Loucy (cell line): Measurements from ENCODE around the gene PSMB1.
"Not testable (repeated sequence)": the region's sequence is repeated elsewhere in the genome, so short reads cannot be mapped to it uniquely, and the experiment has no call there.

Source experiments
- H2AFZ ChIP-seq: fragments of 200-600 bp; sonication (generic); 2 replicates; pipeline ENCODE4 v1.6.0; 2016; ENCODE audit warnings: antibody characterized with exemption, mild to moderate bottlenecking, low read length, moderate library complexity
- H3F3A ChIP-seq: fragments of 200-600 bp; 2 replicates; pipeline ENCODE4 v1.6.0; 2016; ENCODE audit warnings: antibody characterized with exemption, low read depth, mild to moderate bottlenecking
- H3K27me3 ChIP-seq: fragments of 200-600 bp; sonication (generic); 2 replicates; pipeline ENCODE4 v1.6.1; 2014; ENCODE audit warnings: low read length, mild to moderate bottlenecking; ENCODE audit not compliant: insufficient read depth, poor library complexity, severe bottlenecking
- H3K36me3 ChIP-seq: fragments of 200-600 bp; sonication (generic); 2 replicates; pipeline ENCODE4 v1.6.1; 2016; ENCODE audit warnings: low read length; ENCODE audit not compliant: insufficient read depth
- H3K4me1 ChIP-seq: fragments of 200-600 bp; sonication (generic); 2 replicates; pipeline ENCODE4 v1.5.1; 2014; ENCODE audit warnings: low read length, mild to moderate bottlenecking; ENCODE audit not compliant: insufficient read depth, poor library complexity, severe bottlenecking
- H3K4me2 ChIP-seq: fragments of 200-600 bp; sonication (generic); 2 replicates; pipeline ENCODE4 v1.6.0; 2014; ENCODE audit warnings: antibody characterized with exemption, low read length, low read depth, mild to moderate bottlenecking; ENCODE audit not compliant: poor library complexity, severe bottlenecking
- H3K4me3 ChIP-seq: fragments of 200-600 bp; sonication (generic); 2 replicates; pipeline ENCODE4 v1.5.1; 2014; ENCODE audit warnings: low read length, mild to moderate bottlenecking, mixed read lengths; ENCODE audit not compliant: poor library complexity, severe bottlenecking
- H3K79me2 ChIP-seq: fragments of 200-600 bp; sonication (generic); 2 replicates; pipeline ENCODE4 v1.6.1; 2014; ENCODE audit warnings: low read length; ENCODE audit not compliant: insufficient read depth
- H3K9ac ChIP-seq: fragments of 200-600 bp; sonication (generic); 2 replicates; pipeline ENCODE4 v1.6.0; 2014; ENCODE audit warnings: mild to moderate bottlenecking, low read depth, low read length, moderate library complexity; ENCODE audit not compliant: poor library complexity, severe bottlenecking
- H3K9me2 ChIP-seq: fragments of 200-600 bp; sonication (generic); replicated peaks from 2 replicates; pipeline ENCODE4 v1.6.1; 2016; ENCODE audit warnings: low read depth, low read length, mixed read lengths
- H3K9me3 ChIP-seq: fragments of 200-600 bp; sonication (generic); 2 replicates; pipeline ENCODE4 v1.6.1; 2014; ENCODE audit warnings: mild to moderate bottlenecking, antibody characterized with exemption, low read length, low read depth; ENCODE audit not compliant: insufficient read depth
- H4K20me1 ChIP-seq: fragments of 200-600 bp; sonication (generic); 2 replicates; pipeline ENCODE4 v1.6.0; 2014; ENCODE audit warnings: antibody characterized with exemption, low read length, mild to moderate bottlenecking; ENCODE audit not compliant: insufficient read depth, poor library complexity, severe bottlenecking
- CTCF ChIP-seq: fragments of 200-600 bp; sonication (generic); conservative IDR thresholded peaks from 2 replicates; pipeline ENCODE4 v1.5.1; 2014; ENCODE audit warnings: mild to moderate bottlenecking, antibody characterized with exemption, low read length
- EZH2phosphoT487 ChIP-seq: fragments of 200-600 bp; IDR thresholded peaks from 2 replicates; pipeline ENCODE4 v1.6.1; 2018; ENCODE audit warnings: antibody characterized with exemption, mild to moderate bottlenecking, moderate library complexity, borderline replicate concordance

The PSMB1 gene

GRCh38 chr6:170507728-170508127, 45.4 kb downstream of the PSMB1 start:
- not testable (repeated sequence) for H3K9ac ChIP-seq, H3K4me2 ChIP-seq, H3K27me3 ChIP-seq, H3K9me2 ChIP-seq, H4K20me1 ChIP-seq, H3K36me3 ChIP-seq, H3F3A ChIP-seq, H2AFZ ChIP-seq, H3K9me3 ChIP-seq, H3K4me3 ChIP-seq, H3K79me2 ChIP-seq
- H3K4me1 ChIP-seq, result peaks cover 16% of the 10 kb centered on the region

DNA sequence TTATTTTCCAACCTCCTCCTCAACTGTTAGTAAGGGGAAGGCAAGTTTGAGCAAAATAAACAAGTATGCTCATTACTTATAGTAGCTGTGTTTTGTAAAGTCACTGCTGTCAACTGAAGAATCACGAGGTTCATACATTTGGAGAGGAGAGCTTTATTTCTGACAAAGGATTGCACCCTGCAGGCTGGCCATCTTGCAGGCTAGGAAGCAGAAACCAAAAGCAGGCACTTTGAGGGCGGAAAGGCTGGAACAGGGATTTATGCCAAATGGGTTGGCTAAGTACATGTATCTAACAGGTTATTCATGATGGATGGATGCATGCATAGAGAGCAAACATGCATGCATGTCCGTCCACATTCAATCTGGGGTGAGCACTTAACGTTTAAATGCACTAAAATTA, 46.7 kb downstream of the PSMB1 start:
- no peak overlapping the region for H2AFZ ChIP-seq
- H3K79me2 ChIP-seq, result no peaks in the 10 kb centered on the region
- no peaks in the 10 kb centered on the region for H3K36me3 ChIP-seq
- H3K27me3 ChIP-seq, result no peaks in the 10 kb centered on the region
- peaks cover 16% of the 10 kb centered on the region for H3K4me1 ChIP-seq
- TF ChIP-seq CTCF, result no peak
- TF ChIP-seq EZH2phosphoT487, result no peak
- H3K4me3 ChIP-seq, result no peak overlapping the region
- no peak overlapping the region for H3K9ac ChIP-seq
- no peaks in the 10 kb centered on the region for H4K20me1 ChIP-seq
- no peaks in the 10 kb centered on the region for H3F3A ChIP-seq
- H3K4me2 ChIP-seq, result no peak overlapping the region
- no peaks in the 10 kb centered on the region; the same call in 1 of the 2 replicates for H3K9me3 ChIP-seq
- no peaks in the 10 kb centered on the region for H3K9me2 ChIP-seq

DNA sequence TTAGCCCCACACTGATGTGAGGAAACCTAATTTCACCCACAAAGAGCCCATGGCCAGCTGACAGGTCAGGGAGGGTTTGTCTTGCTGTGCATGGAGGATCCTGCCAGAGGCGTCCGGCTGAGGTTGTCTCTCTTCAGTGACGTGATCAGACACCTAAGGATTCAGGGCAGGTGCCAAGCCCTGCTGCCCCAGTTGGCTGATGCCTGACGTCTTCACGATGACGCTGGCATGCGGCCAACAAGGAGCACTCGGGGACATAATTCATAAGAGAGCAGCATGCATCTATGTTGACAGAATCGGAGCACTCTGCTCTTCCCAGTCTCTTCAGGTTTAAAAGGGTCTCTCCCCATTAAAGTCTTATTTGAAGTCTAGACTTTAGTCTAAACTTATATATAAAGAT, 47.8 kb downstream of the PSMB1 start:
- TF ChIP-seq EZH2phosphoT487 (no peak), CTCF (no peak)
- no peaks in the 10 kb centered on the region for H3K79me2 ChIP-seq
- no peak overlapping the region for H3K9ac ChIP-seq
- H3F3A ChIP-seq, result no peaks in the 10 kb centered on the region
- H3K4me2 ChIP-seq, result no peak overlapping the region
- no peaks in the 10 kb centered on the region for H3K27me3 ChIP-seq
- peaks cover 6% of the 10 kb centered on the region; the same call in 1 of the 2 replicates for H3K9me3 ChIP-seq
- H3K9me2 ChIP-seq, result no peaks in the 10 kb centered on the region
- no peaks in the 10 kb centered on the region for H4K20me1 ChIP-seq
- H2AFZ ChIP-seq, result no peak overlapping the region
- no peak overlapping the region for H3K4me3 ChIP-seq
- H3K4me1 ChIP-seq, result peaks cover 16% of the 10 kb centered on the region
- H3K36me3 ChIP-seq, result no peaks in the 10 kb centered on the region

DNA sequence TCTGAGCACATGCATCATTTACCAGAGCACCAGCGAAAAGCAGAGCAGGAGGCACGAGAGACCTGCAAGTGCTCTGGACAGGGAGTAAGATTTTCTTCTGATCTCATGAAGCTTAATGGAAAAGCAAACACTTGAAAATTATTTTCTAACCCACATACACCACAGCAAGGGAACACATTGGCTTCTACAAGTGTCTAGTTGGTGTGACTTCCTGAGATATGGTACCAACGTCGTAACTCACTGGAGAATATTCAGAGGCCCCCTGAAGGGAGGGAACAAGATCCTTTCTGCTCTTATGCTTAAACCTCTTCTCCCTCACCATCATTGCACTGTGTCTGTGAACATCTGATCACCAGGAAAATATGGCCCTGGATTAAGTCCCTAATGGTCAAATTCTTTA, 48.6 kb downstream of the PSMB1 start:
- no peak overlapping the region for H2AFZ ChIP-seq
- peak overlapping the region; percentile 11 for H3K4me2 ChIP-seq
- no peaks in the 10 kb centered on the region for H3K27me3 ChIP-seq
- H3F3A ChIP-seq, result no peaks in the 10 kb centered on the region
- peaks cover 10% of the 10 kb centered on the region; the same call in 1 of the 2 replicates for H3K9me3 ChIP-seq
- H3K9ac ChIP-seq, result no peak overlapping the region
- H3K9me2 ChIP-seq, result no peaks in the 10 kb centered on the region
- H3K79me2 ChIP-seq, result no peaks in the 10 kb centered on the region
- H3K4me3 ChIP-seq, result no peak overlapping the region
- H4K20me1 ChIP-seq, result no peaks in the 10 kb centered on the region
- H3K4me1 ChIP-seq, result peaks cover 16% of the 10 kb centered on the region
- no peaks in the 10 kb centered on the region for H3K36me3 ChIP-seq
- TF ChIP-seq CTCF (no peak), EZH2phosphoT487 (no peak)
